DND-41 (cell line): ENCODE measurements around the gene NCOR1.

Experiments used
- ATAC-seq: fragments of 200-7000 bp; cut with Tn5 transposase; 3 replicates; pipeline ENCODE4 v1.9.1; 2021; ENCODE audit warnings: low read depth; ENCODE audit not compliant: insufficient read depth
- DNase-seq: peaks from one replicate; pipeline ENCODE4 v3.0.0-alpha.2; 2020
- H2AFZ ChIP-seq: 2 replicates; pipeline ENCODE4 v1.6.0; 2012; ENCODE audit warnings: low read depth, low read length
- H3K27ac ChIP-seq: 2 replicates; pipeline ENCODE4 v1.5.1; 2012; ENCODE audit warnings: low read length, inconsistent platforms
- H3K27me3 ChIP-seq: fragments of 200-600 bp; sonication (generic); 2 replicates; pipeline ENCODE4 v1.6.0; 2012; ENCODE audit warnings: low read length, mild to moderate bottlenecking, inconsistent platforms; ENCODE audit not compliant: insufficient read depth, poor library complexity
- H3K36me3 ChIP-seq: 2 replicates; pipeline ENCODE4 v1.5.1; 2012; ENCODE audit warnings: low read length, inconsistent platforms; ENCODE audit not compliant: insufficient read depth
- H3K4me1 ChIP-seq: 2 replicates; pipeline ENCODE4 v1.5.1; 2012; ENCODE audit warnings: mild to moderate bottlenecking, low read length; ENCODE audit not compliant: insufficient read depth
- H3K4me2 ChIP-seq: 2 replicates; pipeline ENCODE4 v1.6.0; 2012; ENCODE audit warnings: mild to moderate bottlenecking, moderate library complexity, low read length, inconsistent platforms; ENCODE audit not compliant: insufficient read depth
- H3K4me3 ChIP-seq, 2 experiments: fragments of 200-600 bp in 1 of 2; shearing (Covaris generic) in 1 of 2; 2 replicates each; pipeline ENCODE4 v1.5.1; 2012 to 2016; ENCODE audit warnings: inconsistent platforms in 2 of 2, low read length in 2 of 2, mild to moderate bottlenecking in 2 of 2, low read depth in 1 of 2, moderate library complexity in 1 of 2
- H3K79me2 ChIP-seq: 2 replicates; pipeline ENCODE4 v1.6.0; 2012; ENCODE audit warnings: low read length, inconsistent platforms; ENCODE audit not compliant: insufficient read depth
- H3K9ac ChIP-seq: 2 replicates; pipeline ENCODE4 v1.6.0; 2012; ENCODE audit warnings: low read depth, mild to moderate bottlenecking, inconsistent platforms, low read length, moderate library complexity
- H3K9me3 ChIP-seq: 2 replicates; pipeline ENCODE4 v1.5.1; 2012; ENCODE audit warnings: low read length, moderate library complexity, mild to moderate bottlenecking, inconsistent platforms; ENCODE audit not compliant: insufficient read depth, severe bottlenecking
- H4K20me1 ChIP-seq: 2 replicates; pipeline ENCODE4 v1.6.0; 2012; ENCODE audit warnings: low read length; ENCODE audit not compliant: insufficient read depth
- EZH2 ChIP-seq: IDR thresholded peaks from 3 replicates; pipeline ENCODE4 v1.6.1; 2012; ENCODE audit warnings: borderline replicate concordance, low read depth, mild to moderate bottlenecking, moderate library complexity, low read length, inconsistent platforms; ENCODE audit not compliant: severe bottlenecking
- TF ChIP-seq, protein P1 (sequence below): IDR thresholded peaks from 2 replicates; pipeline ENCODE4 v1.5.1; 2012; ENCODE audit warnings: borderline replicate concordance, low read length, moderate library complexity, mild to moderate bottlenecking; ENCODE audit not compliant: poor library complexity, severe bottlenecking; ENCODE audit errors: extremely low read depth

The NCOR1 gene

DNA sequence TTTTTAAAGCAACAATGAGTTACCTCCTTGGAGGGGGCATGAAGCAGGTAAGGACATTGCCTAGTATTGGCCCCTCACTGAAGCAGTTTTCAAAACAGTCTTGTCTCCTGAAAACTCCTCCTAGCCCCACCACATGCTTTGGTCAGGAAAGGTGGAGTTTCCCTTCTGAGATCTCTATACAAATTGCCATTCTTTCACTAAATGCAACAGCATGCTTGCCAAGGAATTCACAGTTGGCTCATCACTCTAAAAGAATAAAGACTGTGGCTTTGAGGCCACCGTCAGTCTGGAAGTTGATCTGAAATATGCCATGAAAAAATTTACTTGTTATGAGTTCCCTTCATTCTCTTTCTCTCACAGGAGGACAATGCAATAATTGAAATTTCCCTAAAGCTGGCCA is 211.5 kb downstream of the NCOR1 start:
- H3K9ac ChIP-seq, result no peak overlapping the region
- peaks cover 52% of the 10 kb centered on the region for H3K79me2 ChIP-seq
- no peak overlapping the region for H3K27ac ChIP-seq
- peaks cover 17% of the 10 kb centered on the region; the same call in 1 of the 2 replicates for H4K20me1 ChIP-seq
- H3K4me3 ChIP-seq, result no peak overlapping the region
- peaks cover 26% of the 10 kb centered on the region for H3K4me1 ChIP-seq
- no peaks in the 10 kb centered on the region for H3K27me3 ChIP-seq
- TF ChIP-seq, protein P1, sequence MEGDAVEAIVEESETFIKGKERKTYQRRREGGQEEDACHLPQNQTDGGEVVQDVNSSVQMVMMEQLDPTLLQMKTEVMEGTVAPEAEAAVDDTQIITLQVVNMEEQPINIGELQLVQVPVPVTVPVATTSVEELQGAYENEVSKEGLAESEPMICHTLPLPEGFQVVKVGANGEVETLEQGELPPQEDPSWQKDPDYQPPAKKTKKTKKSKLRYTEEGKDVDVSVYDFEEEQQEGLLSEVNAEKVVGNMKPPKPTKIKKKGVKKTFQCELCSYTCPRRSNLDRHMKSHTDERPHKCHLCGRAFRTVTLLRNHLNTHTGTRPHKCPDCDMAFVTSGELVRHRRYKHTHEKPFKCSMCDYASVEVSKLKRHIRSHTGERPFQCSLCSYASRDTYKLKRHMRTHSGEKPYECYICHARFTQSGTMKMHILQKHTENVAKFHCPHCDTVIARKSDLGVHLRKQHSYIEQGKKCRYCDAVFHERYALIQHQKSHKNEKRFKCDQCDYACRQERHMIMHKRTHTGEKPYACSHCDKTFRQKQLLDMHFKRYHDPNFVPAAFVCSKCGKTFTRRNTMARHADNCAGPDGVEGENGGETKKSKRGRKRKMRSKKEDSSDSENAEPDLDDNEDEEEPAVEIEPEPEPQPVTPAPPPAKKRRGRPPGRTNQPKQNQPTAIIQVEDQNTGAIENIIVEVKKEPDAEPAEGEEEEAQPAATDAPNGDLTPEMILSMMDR, result no peak
- no peak for TF ChIP-seq EZH2
- no peak overlapping the region for H3K4me2 ChIP-seq
- ATAC-seq (no peak), DNase-seq (no peak)
- peaks cover 79% of the 10 kb centered on the region for H3K36me3 ChIP-seq
- no peaks in the 10 kb centered on the region for H3K9me3 ChIP-seq
- no peak overlapping the region for H2AFZ ChIP-seq

DNA sequence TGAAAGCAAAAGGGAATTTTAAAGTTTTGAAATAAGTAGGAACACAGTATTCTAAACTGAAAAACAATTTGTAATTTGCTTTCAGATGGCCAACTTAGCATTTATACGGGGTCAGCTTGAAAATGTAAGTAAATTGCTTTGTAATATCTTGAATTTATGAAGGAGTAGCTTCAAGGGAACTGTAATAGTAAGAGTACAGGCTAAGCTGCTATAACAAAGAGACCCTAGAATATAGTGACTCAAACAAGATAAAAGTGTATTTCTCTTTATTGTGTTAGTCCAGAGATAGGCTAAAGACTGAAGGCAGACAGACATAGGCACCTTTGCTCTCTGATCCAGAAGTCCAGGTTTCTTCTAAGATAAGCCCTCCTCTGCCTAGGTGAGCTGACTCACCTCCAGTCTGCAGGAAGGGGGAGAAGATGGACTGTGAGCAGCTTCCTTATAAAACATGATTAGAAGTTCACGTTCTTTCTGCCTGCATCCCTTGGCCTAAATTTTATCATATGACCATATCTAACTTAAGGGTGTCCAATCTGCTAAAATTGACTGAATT is 212.6 kb downstream of the NCOR1 start:
- Histone ChIP-seq H3K9ac (no peak overlapping the region), H3K79me2 (peaks cover 52% of the 10 kb centered on the region), H3K4me2 (0 out of 2 replicates have a peak overlapping the region, but pooled peaks have one; percentile 78), H4K20me1 (peaks cover 17% of the 10 kb centered on the region; the same call in 1 of the 2 replicates), H2AFZ (no peak overlapping the region), H3K9me3 (no peaks in the 10 kb centered on the region), H3K27ac (no peak overlapping the region), H3K4me3 (no peak overlapping the region), H3K4me1 (peaks cover 36% of the 10 kb centered on the region), H3K27me3 (no peaks in the 10 kb centered on the region), H3K36me3 (peaks cover 69% of the 10 kb centered on the region)
- no peak for TF ChIP-seq EZH2
- TF ChIP-seq, protein P1, result no peak
- no peak for DNase-seq
- no peak for ATAC-seq

DNA sequence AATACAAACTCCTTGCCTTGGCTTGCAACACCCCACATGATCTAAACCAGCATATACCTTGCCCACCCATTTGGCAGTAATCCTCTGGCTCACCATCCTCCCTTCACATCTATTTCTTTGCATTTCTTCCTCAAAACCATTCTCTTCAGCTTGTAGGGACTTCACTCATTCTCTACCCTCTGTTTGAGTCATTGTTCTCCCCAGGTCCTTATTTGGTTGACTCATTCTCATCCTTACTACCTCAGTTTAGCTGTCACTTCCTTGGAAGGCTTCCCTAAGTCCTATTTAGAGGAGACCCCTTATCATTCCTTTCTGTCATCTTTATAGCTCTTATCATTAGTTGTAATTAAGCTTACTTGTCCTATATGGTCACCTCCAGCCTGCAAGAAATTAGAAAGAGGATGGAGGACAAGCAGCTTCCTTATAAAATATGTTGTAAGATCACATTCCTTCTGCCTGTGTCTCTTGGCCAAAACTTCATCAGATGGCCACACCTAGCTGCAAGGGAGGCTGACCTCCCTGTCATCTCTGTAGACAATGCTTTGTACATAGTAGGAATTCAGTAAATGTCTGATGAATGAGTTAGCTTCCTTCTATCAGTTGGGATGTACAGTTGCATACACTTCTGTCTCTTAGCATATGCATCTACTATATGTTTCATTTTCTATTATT is 214.0 kb downstream of the NCOR1 start:
- ATAC-seq, result no peak
- Histone ChIP-seq H3K36me3 (peaks cover 55% of the 10 kb centered on the region), H3K9me3 (no peaks in the 10 kb centered on the region), H3K4me3 (peak overlapping the region in 1 of 2 experiments; percentile 90; a peak in 3 of 4 replicates), H3K79me2 (peaks cover 52% of the 10 kb centered on the region), H3K4me2 (peak overlapping the region; percentile 78), H3K27ac (no peak overlapping the region), H3K4me1 (peaks cover 39% of the 10 kb centered on the region), H3K9ac (peak overlapping the region; percentile 88), H4K20me1 (peaks cover 17% of the 10 kb centered on the region; the same call in 1 of the 2 replicates), H2AFZ (no peak overlapping the region), H3K27me3 (no peaks in the 10 kb centered on the region)
- TF ChIP-seq, protein P1, result no peak
- no peak for TF ChIP-seq EZH2
- no peak for DNase-seq
